ENCODE measurements around the gene GYS1. TPM values are rescaled to one million over a fixed set of nuclear protein-coding genes. Genes with fewer than 3 reads are reported as not detected.

Gene GYS1
- total RNA-seq, 1 experiment from 2014 or later, result 20.2 TPM

- ChIA-PET POLR2A (interaction anchor here (0.6 kb wide), 1 partner anchor 64 kb away, joined by 6 read pairs; no protein-coding TSS in a partner anchor), CTCF (interaction anchor here (0.6 kb wide), 1 partner anchor 10 kb away, joined by 10 read pairs; no protein-coding TSS in a partner anchor)
- peak; percentile 56; the same call in 1 of the 2 replicates for ATAC-seq
Measured at GRCh38 chr19:48925240-48925843, 67.8 kb downstream of the GYS1 start.

GRCh38 chr19:48922548-48923490 lies 70.3 kb downstream of the GYS1 start:
- TSS peak; percentile 93 for BruUV-seq (replicated peaks)
- TF ChIP-seq CTCF (IDR thresholded peaks at IDR 0.05), result no peak
- TF ChIP-seq POLR2AphosphoS5 (IDR thresholded peaks at IDR 0.05; ENCODE audit: low read depth, low read length), result no peak
- no peak for TF ChIP-seq REST (IDR thresholded peaks at IDR 0.05; ENCODE audit: insufficient read depth in 1 of 2, low read depth in 2 of 2, low read length in 1 of 2)
- TF ChIP-seq SIN3A (IDR thresholded peaks at IDR 0.05; ENCODE audit: borderline replicate concordance, insufficient read depth, low read depth, low read length), result no peak
- no peak for TF ChIP-seq TCF7L2 (IDR thresholded peaks at IDR 0.05; ENCODE audit: low read depth, low read length)
- ATAC-seq (no peak), DNase-seq (ENCODE audit: low read depth, low spot score) (no peak)
- no peak overlapping the region for H3K27ac ChIP-seq (ENCODE audit: low read length)
- 0 out of 2 replicates have a peak, but pooled peaks cover 3% of the 10 kb centered on the region for H3K4me1 ChIP-seq (ENCODE audit: control insufficient read depth, insufficient read depth, low read length)
- H3K9me3 ChIP-seq (ENCODE audit: control insufficient read depth, insufficient read depth, low read depth, low read length), result no peaks in the 10 kb centered on the region
- no peaks in the 10 kb centered on the region for H3K27me3 ChIP-seq (ENCODE audit: control insufficient read depth, insufficient read depth, low read length)
- intact Hi-C loops (cut with micrococcal nuclease; ENCODE audit: unreplicated experiment) (no loop called here), in situ Hi-C loops (cut with HindIII; ENCODE audit: low pct_unique_long_range_greater_than_20kb, low sequenced_read_pairs) (no loop called here)
- CTCF ChIA-PET, result no interaction called here
- POLR2A ChIA-PET, result no interaction called here
- no peak overlapping the region for H3K4me3 ChIP-seq (ENCODE audit: low read depth in 2 of 2, low read length in 2 of 2)
- H3K36me3 ChIP-seq (ENCODE audit: control insufficient read depth, insufficient read depth, low read length), result no peaks in the 10 kb centered on the region

More at GRCh38 chr19:48925240-48925843, 67.8 kb downstream of the GYS1 start:
- peak; percentile 63 for DNase-seq (ENCODE audit: low read depth, low spot score)
- H3K27me3 ChIP-seq (ENCODE audit: control insufficient read depth, insufficient read depth, low read length), result no peaks in the 10 kb centered on the region
- TF ChIP-seq TCF7L2 (IDR thresholded peaks at IDR 0.05; ENCODE audit: low read depth, low read length) (no peak), REST (IDR thresholded peaks at IDR 0.05; ENCODE audit: insufficient read depth in 1 of 2, low read depth in 2 of 2, low read length in 1 of 2) (no peak)
- no TSS peak for BruUV-seq (replicated peaks)
- in situ Hi-C loops (cut with HindIII; ENCODE audit: low pct_unique_long_range_greater_than_20kb, low sequenced_read_pairs), result no loop called here
- no peaks in the 10 kb centered on the region for H3K36me3 ChIP-seq (ENCODE audit: control insufficient read depth, insufficient read depth, low read length)
- H3K4me1 ChIP-seq (ENCODE audit: control insufficient read depth, insufficient read depth, low read length), result 0 out of 2 replicates have a peak, but pooled peaks cover 3% of the 10 kb centered on the region
- no peak overlapping the region for H3K27ac ChIP-seq (ENCODE audit: low read length)
- intact Hi-C loops (cut with micrococcal nuclease; ENCODE audit: unreplicated experiment), result no loop called here
- H3K9me3 ChIP-seq (ENCODE audit: control insufficient read depth, insufficient read depth, low read depth, low read length), result no peaks in the 10 kb centered on the region
- H3K4me3 ChIP-seq (ENCODE audit: low read depth in 2 of 2, low read length in 2 of 2), result no peak overlapping the region

Measured in Panc1 (cell line).